SU-DHL-6 (cell line): ENCODE data around the gene IL1RL2.

ENCODE experiments used
- EZH2phosphoT487 ChIP-seq: fragments of 200-600 bp; sonication (generic), shearing (Covaris generic); conservative IDR thresholded peaks from 2 replicates; pipeline ENCODE4 v1.6.1; 2018; ENCODE audit warnings: mild to moderate bottlenecking, antibody characterized with exemption, low read length, moderate library complexity, mixed read lengths
- TF ChIP-seq, protein P1 (sequence below): fragments of 200-600 bp; sonication (generic); IDR thresholded peaks from one replicate; pipeline ENCODE4 v1.5.1; 2017; ENCODE audit warnings: antibody characterized with exemption, mild to moderate bottlenecking, low read length, moderate library complexity; ENCODE audit not compliant: insufficient read depth, poor library complexity, severe bottlenecking

- TF ChIP-seq, protein P1, sequence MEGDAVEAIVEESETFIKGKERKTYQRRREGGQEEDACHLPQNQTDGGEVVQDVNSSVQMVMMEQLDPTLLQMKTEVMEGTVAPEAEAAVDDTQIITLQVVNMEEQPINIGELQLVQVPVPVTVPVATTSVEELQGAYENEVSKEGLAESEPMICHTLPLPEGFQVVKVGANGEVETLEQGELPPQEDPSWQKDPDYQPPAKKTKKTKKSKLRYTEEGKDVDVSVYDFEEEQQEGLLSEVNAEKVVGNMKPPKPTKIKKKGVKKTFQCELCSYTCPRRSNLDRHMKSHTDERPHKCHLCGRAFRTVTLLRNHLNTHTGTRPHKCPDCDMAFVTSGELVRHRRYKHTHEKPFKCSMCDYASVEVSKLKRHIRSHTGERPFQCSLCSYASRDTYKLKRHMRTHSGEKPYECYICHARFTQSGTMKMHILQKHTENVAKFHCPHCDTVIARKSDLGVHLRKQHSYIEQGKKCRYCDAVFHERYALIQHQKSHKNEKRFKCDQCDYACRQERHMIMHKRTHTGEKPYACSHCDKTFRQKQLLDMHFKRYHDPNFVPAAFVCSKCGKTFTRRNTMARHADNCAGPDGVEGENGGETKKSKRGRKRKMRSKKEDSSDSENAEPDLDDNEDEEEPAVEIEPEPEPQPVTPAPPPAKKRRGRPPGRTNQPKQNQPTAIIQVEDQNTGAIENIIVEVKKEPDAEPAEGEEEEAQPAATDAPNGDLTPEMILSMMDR: no peak
- TF ChIP-seq EZH2phosphoT487: no peak
Measured at GRCh38 chr2:102276549-102277201, 89.9 kb downstream of the IL1RL2 start.
